GM18951 (cell line): ENCODE results near the gene FDPS.

Experiments
- POLR2A ChIP-seq: IDR thresholded peaks from 4 replicates; pipeline ENCODE4 v1.6.1; 2011; ENCODE audit warnings: mild to moderate bottlenecking; ENCODE audit not compliant: insufficient read length, insufficient read depth; ENCODE audit errors: extremely low read depth
- in situ Hi-C: fragments of 300-500 bp; cut with MboI; formaldehyde crosslinking; loops from one replicate; pipeline ENCODE4 v1.12.0; 2022; ENCODE audit warnings: low sequenced_read_pairs, mixed read lengths, inconsistent platforms; ENCODE audit not compliant: unreplicated experiment

The FDPS gene

GRCh38 chr1:155313261-155313660 lies 4.6 kb downstream of the FDPS start:
- no peak for TF ChIP-seq POLR2A
- in situ Hi-C loops: no loop called here

- TF ChIP-seq POLR2A: no peak
- in situ Hi-C loops: no loop called here
Observed at GRCh38 chr1:155316922-155317321, 8.3 kb downstream of the FDPS start.

GRCh38 chr1:155318082-155318481 lies 9.4 kb downstream of the FDPS start:
- no peak for TF ChIP-seq POLR2A
- in situ Hi-C loops: no loop called here

- TF ChIP-seq POLR2A: no peak
- in situ Hi-C loops: no loop called here
Observed at GRCh38 chr1:155319536-155319935, 10.9 kb downstream of the FDPS start.

GRCh38 chr1:155320252-155320651 lies 11.6 kb downstream of the FDPS start:
- no peak for TF ChIP-seq POLR2A
- in situ Hi-C loops: no loop called here

- in situ Hi-C loops: no loop called here
- TF ChIP-seq POLR2A: peak; percentile 58
Observed at GRCh38 chr1:155320661-155321617, 12.3 kb downstream of the FDPS start, which contains the start of gene RUSC1. RUSC1 (plus strand) TSS chr1:155320894; CDS start chr1:155321774, 880 bp downstream.

GRCh38 chr1:155321639-155322503 lies 13.2 kb downstream of the FDPS start:
- in situ Hi-C loops: no loop called here
- TF ChIP-seq POLR2A: no peak

- in situ Hi-C loops: no loop called here
- no peak for TF ChIP-seq POLR2A
Observed at GRCh38 chr1:155322571-155322952, 13.9 kb downstream of the FDPS start.

- TF ChIP-seq POLR2A: peak; percentile 13
- in situ Hi-C loops: no loop called here
Observed at GRCh38 chr1:155322953-155323728, 14.5 kb downstream of the FDPS start.

- in situ Hi-C loops: no loop called here
- peak; percentile 56 for TF ChIP-seq POLR2A
Observed at GRCh38 chr1:155323729-155324036, 15.0 kb downstream of the FDPS start.

- in situ Hi-C loops: no loop called here
- peak; percentile 69 for TF ChIP-seq POLR2A
Observed at GRCh38 chr1:155324037-155324716, 15.5 kb downstream of the FDPS start.
